ENCODE measurements around the gene MTHFD1. TPM values are rescaled to one million over a fixed set of nuclear protein-coding genes. Genes with fewer than 3 reads are reported as not detected.

The MTHFD1 gene
- total and polyA plus RNA-seq, 2 donors (not counting 3 experiments of a cell fraction or from before 2014, with no cell fraction given), result 26.3 to 114 TPM

GRCh38 chr14:64412237-64412636, 24.1 kb downstream of the MTHFD1 start:
- ChIA-PET CTCF (interaction anchor here (1.6 kb wide), 1 partner anchor 10 kb away, joined by 3 read pairs; no protein-coding TSS in a partner anchor), POLR2A (no interaction called here)

More at GRCh38 chr14:64412237-64412636, 24.1 kb downstream of the MTHFD1 start:
- Histone ChIP-seq H3K9me3 (replicated peaks; ENCODE audit: control insufficient read depth, insufficient read depth, low read length) (no peaks in the 10 kb centered on the region), H3K4me1 (ENCODE audit: control insufficient read depth, extremely low read depth, insufficient read depth, low read length) (no peaks in the 10 kb centered on the region), H3K27me3 (ENCODE audit: control insufficient read depth in 2 of 2, insufficient read depth in 2 of 2, low read length in 2 of 2) (no peaks in the 10 kb centered on the region), H3K9me1 (replicated peaks; ENCODE audit: control insufficient read depth, extremely low read depth, insufficient read depth, low read length) (no peaks in the 10 kb centered on the region), H3K36me3 (ENCODE audit: control insufficient read depth in 2 of 2, extremely low read depth in 1 of 2, insufficient read depth in 2 of 2, low read length in 2 of 2) (peaks cover 4% of the 10 kb centered on the region in 2 experiments), H2AFZ (ENCODE audit: low read depth, low read length) (no peak overlapping the region), H3K27ac (ENCODE audit: insufficient read depth, low read depth, low read length) (no peak overlapping the region), H4K20me1 (replicated peaks; ENCODE audit: control insufficient read depth, extremely low read depth, insufficient read depth, low read length) (no peaks in the 10 kb centered on the region), H3K4me2 (ENCODE audit: insufficient read depth, low read length) (no peak overlapping the region), H3K79me2 (ENCODE audit: control insufficient read depth, insufficient read depth, low read length) (peaks cover 7% of the 10 kb centered on the region), H3K9ac (replicated peaks; ENCODE audit: extremely low read depth, insufficient read depth, low read length) (no peak overlapping the region), H3K4me3 (replicated peaks in 1 of 3; ENCODE audit: insufficient read depth in 1 of 3, low read depth in 1 of 3, low read length in 3 of 3) (no peak overlapping the region)
- no peak for DNase-seq (ENCODE audit: low read depth, low spot score)
- dilution Hi-C loops (cut with MboI; ENCODE audit: extremely low pct_ligation_motif_present, low sequenced_read_pairs), result no loop called here
- TF ChIP-seq JUN (IDR thresholded peaks at IDR 0.05; ENCODE audit: borderline replicate concordance, insufficient read depth, insufficient read length, low read depth) (no peak), FOS (IDR thresholded peaks at IDR 0.05; ENCODE audit: borderline replicate concordance, insufficient read depth, low read length) (no peak), EZH2 (IDR thresholded peaks at IDR 0.05; ENCODE audit: borderline replicate concordance, low read depth, low read length, severe bottlenecking) (no peak), CTCF (IDR thresholded peaks at IDR 0.05; ENCODE audit: extremely low read depth in 1 of 2, insufficient read depth in 1 of 2, low read depth in 1 of 2, low read length in 2 of 2) (no peak), GATA2 (IDR thresholded peaks at IDR 0.05; ENCODE audit: insufficient read depth, insufficient read length, low read depth, low read length) (no peak), POLR2A (IDR thresholded peaks at IDR 0.05; ENCODE audit: low read depth, low read length) (no peak), MYC (IDR thresholded peaks at IDR 0.05; ENCODE audit: low read depth, low read length) (no peak), POLR2AphosphoS5 (IDR thresholded peaks at IDR 0.05; ENCODE audit: insufficient read depth, low read depth, low read length) (no peak)
- TF ChIP-seq, protein P1, sequence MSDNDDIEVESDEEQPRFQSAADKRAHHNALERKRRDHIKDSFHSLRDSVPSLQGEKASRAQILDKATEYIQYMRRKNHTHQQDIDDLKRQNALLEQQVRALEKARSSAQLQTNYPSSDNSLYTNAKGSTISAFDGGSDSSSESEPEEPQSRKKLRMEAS (IDR thresholded peaks at IDR 0.05; ENCODE audit: insufficient read depth, insufficient read length), result no peak
- no peak for FAIRE-seq
- intact Hi-C loops (cut with micrococcal nuclease), result no loop called here
- BruUV-seq (replicated peaks), result no TSS peak

All from endothelial cell of umbilical vein (primary cell).